Stimulated activated naive CD8-positive, alpha-beta T cell treated with anti-CD3 and anti-CD28 coated beads, Interleukin-15, Interleukin-2, amounts not matched to agents 100 ng/mL and 50 ng/mL, for 24 hours (primary cell): ENCODE measurements around the gene PALM.
A peak's percentile ranks its signal among the peaks of the same experiment; 100 is the strongest.
"Not testable (repeated sequence)": the region's sequence is repeated elsewhere in the genome, so short reads cannot be mapped to it uniquely, and the experiment has no call there.

ENCODE experiments used
- H3K27ac Mint-ChIP-seq: one replicate; pipeline ENCODE4 v1.8.0; 2021; ENCODE audit warnings: mild to moderate bottlenecking, mixed read lengths
- H3K27me3 Mint-ChIP-seq: one replicate; pipeline ENCODE4 v1.8.0; 2021; ENCODE audit warnings: mixed read lengths
- H3K36me3 Mint-ChIP-seq: one replicate; pipeline ENCODE4 v1.8.0; 2021; ENCODE audit warnings: low read depth, mixed read lengths
- H3K4me1 Mint-ChIP-seq: one replicate; pipeline ENCODE4 v1.8.0; 2021; ENCODE audit warnings: low read depth, mixed read lengths
- H3K4me3 Mint-ChIP-seq: one replicate; pipeline ENCODE4 v1.8.0; 2021; ENCODE audit warnings: mild to moderate bottlenecking, mixed read lengths
- H3K9me3 Mint-ChIP-seq: one replicate; pipeline ENCODE4 v1.8.0; 2021; ENCODE audit warnings: mixed read lengths

Gene PALM

GRCh38 chr19:688214-688613, 20.5 kb upstream of the PALM start:
- no peaks in the 10 kb centered on the region for H3K4me1 Mint-ChIP-seq
- no peaks in the 10 kb centered on the region for H3K9me3 Mint-ChIP-seq
- no peaks in the 10 kb centered on the region for H3K36me3 Mint-ChIP-seq
- H3K27me3 Mint-ChIP-seq: no peaks in the 10 kb centered on the region
- no peak overlapping the region for H3K27ac Mint-ChIP-seq
- H3K4me3 Mint-ChIP-seq: no peak overlapping the region

DNA sequence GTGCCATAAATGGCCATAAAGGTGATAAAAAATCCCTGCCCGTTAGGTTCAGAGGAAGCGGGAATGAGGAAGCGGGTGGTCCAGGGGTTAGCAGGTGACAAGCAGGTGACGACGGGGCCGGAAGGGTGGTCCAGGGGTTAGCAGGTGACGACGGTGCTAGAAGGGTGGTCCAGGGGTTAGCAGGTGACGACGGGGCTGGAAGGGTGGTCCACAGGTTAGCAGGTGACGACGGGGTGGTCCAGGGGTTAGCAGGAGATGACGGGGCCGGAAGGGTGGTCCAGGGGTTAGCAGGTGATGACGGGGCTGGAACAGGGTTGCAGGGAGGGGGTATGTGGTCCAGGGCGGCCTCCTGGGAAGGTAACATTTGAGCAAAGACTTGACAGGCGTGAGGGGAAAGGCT, 19.7 kb upstream of the PALM start:
- H3K4me1 Mint-ChIP-seq: no peaks in the 10 kb centered on the region
- H3K27me3 Mint-ChIP-seq: no peaks in the 10 kb centered on the region
- H3K9me3 Mint-ChIP-seq: no peaks in the 10 kb centered on the region
- no peak overlapping the region for H3K27ac Mint-ChIP-seq
- H3K4me3 Mint-ChIP-seq: no peak overlapping the region
- no peaks in the 10 kb centered on the region for H3K36me3 Mint-ChIP-seq

- no peaks in the 10 kb centered on the region for H3K9me3 Mint-ChIP-seq
- peaks cover 4% of the 10 kb centered on the region for H3K27me3 Mint-ChIP-seq
- H3K27ac Mint-ChIP-seq: no peak overlapping the region
- H3K36me3 Mint-ChIP-seq: no peaks in the 10 kb centered on the region
- H3K4me3 Mint-ChIP-seq: no peak overlapping the region
- no peaks in the 10 kb centered on the region for H3K4me1 Mint-ChIP-seq
Measured at GRCh38 chr19:690203-690602, 18.5 kb upstream of the PALM start.

GRCh38 chr19:694481-695351, 14.0 kb upstream of the PALM start:
- H3K27ac Mint-ChIP-seq: no peak overlapping the region
- no peaks in the 10 kb centered on the region for H3K36me3 Mint-ChIP-seq
- no peak overlapping the region for H3K4me3 Mint-ChIP-seq
- no peaks in the 10 kb centered on the region for H3K9me3 Mint-ChIP-seq
- peaks cover 11% of the 10 kb centered on the region for H3K27me3 Mint-ChIP-seq
- H3K4me1 Mint-ChIP-seq: peaks cover 7% of the 10 kb centered on the region

DNA sequence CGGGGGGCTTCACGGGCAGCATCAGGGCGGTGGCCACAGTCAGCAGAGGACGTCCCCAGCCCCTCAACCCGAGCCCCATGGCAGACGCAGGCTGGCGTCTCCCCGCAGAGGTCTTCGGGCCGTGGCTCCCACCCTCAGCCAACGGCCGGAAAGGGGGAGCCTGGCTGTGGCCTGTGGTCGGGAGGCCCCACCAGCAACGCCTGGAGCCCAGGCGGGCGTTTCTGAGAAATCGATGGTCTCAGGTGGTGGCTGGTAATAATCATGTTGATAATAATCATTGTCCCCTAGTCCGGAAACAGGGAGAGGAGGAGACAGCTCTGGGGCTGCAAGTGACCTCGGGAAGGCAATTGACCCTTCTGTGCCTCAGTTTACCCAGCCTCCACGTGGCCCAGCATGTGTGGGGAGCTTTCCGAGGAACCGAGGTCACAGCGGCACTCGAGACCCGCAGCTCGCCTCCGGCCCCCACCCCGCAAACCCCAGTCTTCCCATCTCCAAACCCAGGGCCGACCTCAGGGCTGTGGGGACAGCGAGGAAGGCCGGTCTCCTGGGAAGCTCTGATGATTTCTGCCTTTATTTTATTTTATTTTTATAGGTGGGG, 13.3 kb upstream of the PALM start, which contains the start of gene PRSS57:
TSS of gene PRSS57 (minus strand) at position 101 of the 598 bp plus-strand sequence. CDS start at position 79, 22 bp downstream.
- Mint-ChIP-seq H3K27ac (no peak within 1 kb of the TSS), H3K36me3 (no peaks in the 10 kb centered on the region), H3K4me3 (no peak within 1 kb of the TSS), H3K4me1 (peaks cover 7% of the 10 kb centered on the region), H3K27me3 (peaks cover 11% of the 10 kb centered on the region), H3K9me3 (no peaks in the 10 kb centered on the region)

DNA sequence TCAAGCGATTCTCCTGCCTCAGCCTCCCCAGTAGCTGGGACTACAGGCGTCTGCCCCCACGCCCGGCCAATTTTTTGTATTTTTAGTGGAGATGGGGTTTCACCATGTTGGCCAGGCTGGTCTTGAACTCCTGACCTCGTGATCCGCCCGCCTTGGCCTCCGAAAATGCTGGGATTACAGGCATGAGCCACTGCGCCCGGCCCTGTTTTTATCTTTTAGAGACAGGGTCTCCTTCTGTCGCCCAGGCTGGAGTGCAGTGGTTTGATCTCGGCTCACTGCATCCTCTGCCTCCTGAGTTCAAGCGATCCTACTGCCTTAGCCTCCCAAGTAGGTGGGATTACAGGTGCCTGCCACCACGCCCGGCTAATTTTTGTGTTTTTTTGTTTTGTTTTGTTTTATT, 10.2 kb upstream of the PALM start:
- H3K4me3 Mint-ChIP-seq, H3K27ac Mint-ChIP-seq, H3K36me3 Mint-ChIP-seq, H3K9me3 Mint-ChIP-seq: not testable (repeated sequence)
- peaks cover 13% of the 10 kb centered on the region for H3K4me1 Mint-ChIP-seq
- H3K27me3 Mint-ChIP-seq: peaks cover 19% of the 10 kb centered on the region

- Mint-ChIP-seq H3K4me1 (peaks cover 13% of the 10 kb centered on the region), H3K27me3 (peaks cover 17% of the 10 kb centered on the region)
- H3K9me3 Mint-ChIP-seq, H3K27ac Mint-ChIP-seq, H3K36me3 Mint-ChIP-seq, H3K4me3 Mint-ChIP-seq: not testable (repeated sequence)
Measured at GRCh38 chr19:699885-700284, 8.8 kb upstream of the PALM start.

GRCh38 chr19:702847-703246, 5.9 kb upstream of the PALM start:
- H3K27ac Mint-ChIP-seq, H3K9me3 Mint-ChIP-seq, H3K4me1 Mint-ChIP-seq, H3K36me3 Mint-ChIP-seq: not testable (repeated sequence)
- Mint-ChIP-seq H3K4me3 (peak overlapping the region; percentile 13), H3K27me3 (peaks cover 18% of the 10 kb centered on the region)

- Mint-ChIP-seq H3K36me3 (no peaks in the 10 kb centered on the region), H3K27me3 (peaks cover 22% of the 10 kb centered on the region), H3K4me1 (peaks cover 9% of the 10 kb centered on the region), H3K4me3 (peak overlapping the region; percentile 13), H3K9me3 (no peaks in the 10 kb centered on the region), H3K27ac (no peak overlapping the region)
Measured at GRCh38 chr19:703329-703650, 5.4 kb upstream of the PALM start.

DNA sequence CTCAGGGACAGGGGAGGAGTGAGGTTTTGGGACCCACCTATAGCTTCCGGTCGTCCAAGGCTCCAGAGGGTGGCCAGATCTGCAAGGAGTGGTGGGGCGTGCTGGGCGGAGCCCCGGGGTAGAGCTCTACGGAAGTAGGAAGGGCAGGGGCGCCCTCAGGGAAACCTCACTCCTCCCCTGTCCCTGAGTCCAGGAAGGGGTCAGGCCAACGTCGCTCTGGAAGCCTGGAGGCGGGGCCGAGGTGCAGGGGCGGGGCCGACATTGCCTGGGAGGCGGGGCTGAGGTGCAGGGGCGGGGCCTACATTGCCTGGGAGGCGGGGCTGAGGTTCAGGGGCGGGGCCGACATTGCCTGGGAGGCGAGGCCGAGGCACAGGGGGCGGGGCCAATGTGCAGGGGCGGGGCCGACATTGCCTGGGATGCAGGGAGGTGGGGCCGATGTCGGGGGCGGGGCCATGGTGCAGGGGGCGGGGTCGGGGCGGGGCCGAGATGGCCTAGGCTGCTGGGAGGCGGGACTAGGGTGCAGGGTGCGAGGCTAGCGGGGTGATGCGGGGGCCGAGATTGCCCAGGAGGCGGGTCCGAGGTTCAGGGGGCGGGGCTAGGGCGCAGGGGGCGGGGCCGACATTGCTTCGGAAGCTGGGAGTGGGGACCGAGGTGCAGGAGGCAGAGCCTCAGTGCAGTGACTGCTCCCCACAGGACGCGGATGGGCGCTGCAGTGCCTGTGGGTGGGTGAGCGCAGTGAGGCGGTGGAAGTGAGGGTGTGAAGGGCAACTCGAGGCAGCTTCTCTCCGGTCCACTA, 4.9 kb upstream of the PALM start:
- peaks cover 22% of the 10 kb centered on the region for H3K27me3 Mint-ChIP-seq
- no peaks in the 10 kb centered on the region for H3K9me3 Mint-ChIP-seq
- no peak overlapping the region for H3K27ac Mint-ChIP-seq
- peaks cover 9% of the 10 kb centered on the region for H3K4me1 Mint-ChIP-seq
- no peaks in the 10 kb centered on the region for H3K36me3 Mint-ChIP-seq
- no peak overlapping the region for H3K4me3 Mint-ChIP-seq

DNA sequence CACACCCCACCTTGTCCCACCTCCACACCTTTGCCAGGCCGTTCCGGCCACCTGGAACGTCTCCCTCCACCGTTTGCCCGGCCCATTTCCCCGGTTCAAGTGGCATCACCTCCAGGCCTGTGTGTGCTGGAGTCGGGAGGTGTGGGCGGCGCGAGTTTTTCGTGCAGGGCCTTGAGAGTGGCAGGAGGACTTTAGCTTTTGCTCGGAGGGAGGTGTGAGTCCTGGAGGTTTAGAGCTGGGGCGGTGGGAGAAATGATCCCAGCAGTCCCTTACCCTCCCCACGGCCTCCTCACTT, 4.3 kb upstream of the PALM start:
- no peaks in the 10 kb centered on the region for H3K9me3 Mint-ChIP-seq
- no peak overlapping the region for H3K4me3 Mint-ChIP-seq
- no peaks in the 10 kb centered on the region for H3K36me3 Mint-ChIP-seq
- peaks cover 22% of the 10 kb centered on the region for H3K27me3 Mint-ChIP-seq
- peaks cover 9% of the 10 kb centered on the region for H3K4me1 Mint-ChIP-seq
- no peak overlapping the region for H3K27ac Mint-ChIP-seq

- Mint-ChIP-seq H3K4me1 (peaks cover 3% of the 10 kb centered on the region), H3K4me3 (no peak overlapping the region), H3K9me3 (no peaks in the 10 kb centered on the region), H3K36me3 (no peaks in the 10 kb centered on the region), H3K27me3 (peaks cover 24% of the 10 kb centered on the region), H3K27ac (no peak overlapping the region)
Measured at GRCh38 chr19:709196-709964, 645 bp downstream of the PALM start.

DNA sequence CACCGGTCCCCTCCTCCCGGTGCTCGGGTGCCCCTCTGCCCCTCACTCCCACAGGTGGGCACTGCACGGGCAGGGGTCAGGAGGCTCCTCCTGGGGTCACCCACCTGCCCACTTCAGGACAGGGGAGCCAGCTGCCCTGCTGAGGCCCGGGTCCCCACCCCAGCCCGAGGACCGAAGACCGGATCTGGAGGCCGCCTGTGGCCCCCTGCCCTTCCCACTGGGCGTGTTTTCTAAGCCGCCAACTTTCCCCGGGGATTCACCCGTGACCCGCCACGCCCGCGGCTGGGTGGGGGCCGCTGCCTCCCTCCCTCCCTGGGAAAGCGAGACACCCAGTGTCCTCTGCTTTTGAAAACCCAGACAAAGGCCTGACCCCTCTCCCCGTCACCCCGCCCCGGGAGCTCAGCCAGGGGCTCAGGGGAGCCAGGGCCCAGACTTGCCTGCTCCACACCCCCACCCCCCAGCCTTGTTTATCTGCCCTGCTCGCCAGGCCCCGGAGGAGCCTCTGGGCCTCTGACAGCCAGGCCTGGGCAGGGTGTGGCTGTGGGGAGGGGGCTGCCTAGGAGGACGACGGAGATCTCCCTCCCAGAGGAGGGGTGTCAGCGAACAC, 1.3 kb downstream of the PALM start:
- Mint-ChIP-seq H3K4me3 (no peak overlapping the region), H3K27ac (no peak overlapping the region), H3K4me1 (peaks cover 3% of the 10 kb centered on the region), H3K27me3 (peaks cover 24% of the 10 kb centered on the region), H3K9me3 (no peaks in the 10 kb centered on the region), H3K36me3 (no peaks in the 10 kb centered on the region)

- H3K27me3 Mint-ChIP-seq: peaks cover 30% of the 10 kb centered on the region
- no peak overlapping the region for H3K4me3 Mint-ChIP-seq
- H3K4me1 Mint-ChIP-seq: peaks cover 3% of the 10 kb centered on the region
- no peaks in the 10 kb centered on the region for H3K36me3 Mint-ChIP-seq
- H3K27ac Mint-ChIP-seq: no peak overlapping the region
- H3K9me3 Mint-ChIP-seq: peaks cover 6% of the 10 kb centered on the region
Measured at GRCh38 chr19:710767-711166, 2.0 kb downstream of the PALM start.
